Liver (tissue), 9 donors: Measurements from ENCODE around the gene TAL2. TPM values are rescaled to one million over a fixed set of nuclear protein-coding genes. Genes with fewer than 3 reads are reported as not detected.

Source experiments
- DNase-seq: peaks from one replicate; pipeline ENCODE4 v3.0.0-alpha.2; 2017; ENCODE audit warnings: low spot score
- H3K27ac ChIP-seq, 2 donors: one replicate each; pipeline ENCODE4 v1.7.0; 2013; ENCODE audit warnings: inconsistent platforms in 2 of 2, low read length in 2 of 2, control low read depth in 1 of 2, low read depth in 1 of 2, mild to moderate bottlenecking in 1 of 2
- H3K27me3 ChIP-seq, 4 donors: one replicate each; pipeline versions ENCODE4 v1.6.1 to v1.7.0; 2013; ENCODE audit warnings: low read length in 3 of 4, inconsistent platforms in 1 of 4, mild to moderate bottlenecking in 1 of 4, moderate library complexity in 1 of 4; ENCODE audit not compliant: control insufficient read depth in 4 of 4, insufficient read depth in 4 of 4
- H3K36me3 ChIP-seq, 4 donors: one replicate each; pipeline versions ENCODE4 v1.6.1 to v1.7.0; 2013; ENCODE audit warnings: low read length in 3 of 4, mild to moderate bottlenecking in 3 of 4, low read depth in 1 of 4, moderate library complexity in 1 of 4; ENCODE audit not compliant: control insufficient read depth in 4 of 4, insufficient read depth in 3 of 4
- H3K4me1 ChIP-seq, 4 donors: one replicate each; pipeline versions ENCODE4 v1.6.1 to v1.7.0; 2013; ENCODE audit warnings: low read length in 3 of 4, mild to moderate bottlenecking in 3 of 4, moderate library complexity in 1 of 4; ENCODE audit not compliant: control insufficient read depth in 4 of 4, insufficient read depth in 4 of 4
- H3K4me3 ChIP-seq, 3 donors: one replicate each; pipeline versions ENCODE4 v1.6.1 to v1.7.0; 2013; ENCODE audit warnings: low read length in 3 of 3, control low read depth in 1 of 3, low read depth in 1 of 3, mild to moderate bottlenecking in 1 of 3
- H3K9ac ChIP-seq, 2 donors: one replicate each; pipeline ENCODE4 v1.7.0; 2013; ENCODE audit warnings: low read length in 2 of 2, mild to moderate bottlenecking in 2 of 2, moderate library complexity in 2 of 2, control low read depth in 1 of 2, low read depth in 1 of 2
- H3K9me3 ChIP-seq, 4 donors: one replicate each; pipeline versions ENCODE4 v1.6.1 to v1.7.0; 2013; ENCODE audit warnings: low read length in 3 of 4; ENCODE audit not compliant: control insufficient read depth in 4 of 4
- EGR1 ChIP-seq, 2 donors: IDR thresholded peaks; 2 replicates each; pipeline ENCODE4 v1.6.1; 2016 to 2018; ENCODE audit warnings: antibody characterized with exemption in 2 of 2, low read depth in 2 of 2
- FOXA1 ChIP-seq: IDR thresholded peaks from 2 replicates; pipeline ENCODE4 v1.6.1; 2016; ENCODE audit warnings: antibody characterized with exemption
- FOXA2 ChIP-seq: IDR thresholded peaks from 2 replicates; pipeline ENCODE4 v1.6.1; 2016; ENCODE audit warnings: antibody characterized with exemption
- HNF4A ChIP-seq, 2 donors: conservative IDR thresholded peaks; 2 replicates each; pipeline ENCODE4 v1.6.1; 2016; ENCODE audit warnings: antibody characterized with exemption in 2 of 2, mild to moderate bottlenecking in 2 of 2
- HNF4G ChIP-seq: IDR thresholded peaks from 2 replicates; pipeline ENCODE4 v1.6.1; 2016; ENCODE audit warnings: antibody characterized with exemption
- JUND ChIP-seq, 2 donors: IDR thresholded peaks; 2 replicates each; pipeline ENCODE4 v1.6.1; 2016; ENCODE audit warnings: antibody characterized with exemption in 2 of 2
- NR2F2 ChIP-seq: IDR thresholded peaks from 2 replicates; pipeline ENCODE4 v1.6.1; 2016; ENCODE audit warnings: antibody characterized with exemption
- RAD21 ChIP-seq, 2 donors: IDR thresholded peaks; 2 replicates each; pipeline ENCODE4 v1.6.1; 2016; ENCODE audit warnings: antibody characterized with exemption in 2 of 2, mild to moderate bottlenecking in 2 of 2
- TAF1 ChIP-seq: conservative IDR thresholded peaks from 2 replicates; pipeline ENCODE4 v1.6.1; 2016; ENCODE audit warnings: antibody characterized with exemption, mild to moderate bottlenecking
- YY1 ChIP-seq: IDR thresholded peaks from 2 replicates; pipeline ENCODE4 v1.6.1; 2016; ENCODE audit warnings: antibody characterized with exemption, mild to moderate bottlenecking
- WGBS: extraction: QIAGEN DNeasy Blood & Tissue Kit; methylation state at CpG from one replicate; pipeline ENCODE4 v1.1.7; 2013; 5-methylcytosine and 5-hydroxymethylcytosine counted together
- polyA plus RNA-seq, 2 donors: library from polyadenylated mRNA; stranded (reverse) in 1 of 2; unstranded in 1 of 2; fragments of 200-250 nt in 1 of 2; fragments of >200 nt in 1 of 2; fragmentation: Nextera tagmentation in 1 of 2; extraction: Ambion mirVana in 1 of 2; gene quantifications; one replicate each; pipeline versions ENCODE4 v1.2.1 to v1.2.3, GENCODE V29; 2013 to 2015
- total RNA-seq, 2 donors: library from RNA; depleted of rRNA; stranded (reverse); fragments of >200 nt; gene quantifications; one replicate each; pipeline ENCODE4 v1.2.3, GENCODE V29; 2014
- TF ChIP-seq, protein P1 (sequence below): IDR thresholded peaks from 2 replicates; pipeline ENCODE4 v1.6.1; 2016; ENCODE audit warnings: antibody characterized with exemption, mild to moderate bottlenecking
- TF ChIP-seq, protein P2 (sequence below): IDR thresholded peaks from 2 replicates; pipeline ENCODE4 v1.6.1; 2016; ENCODE audit warnings: antibody characterized with exemption
- TF ChIP-seq, protein P3 (sequence below): IDR thresholded peaks from 2 replicates; pipeline ENCODE4 v1.6.1; 2016; ENCODE audit warnings: antibody characterized with exemption
- TF ChIP-seq, protein P4 (sequence below): fragments of 150-350 bp; IDR thresholded peaks from 2 replicates; pipeline ENCODE4 v1.5.1; 2017; ENCODE audit warnings: improper control_type of control experiment, low read depth, low read length; ENCODE audit not compliant: missing input control
- donor health status: healthy.
- donor health status: healthy.
- donor health status: healthy.
- donor health status: healthy.
- donor health status: healthy.

Gene TAL2
- total RNA-seq (under 1 TPM in 1 of 2 donors, not detected in 1; 0.19 TPM), polyA plus RNA-seq (under 1 TPM in 1 of 2 donors, not detected in 1; 0.20 TPM)

DNA sequence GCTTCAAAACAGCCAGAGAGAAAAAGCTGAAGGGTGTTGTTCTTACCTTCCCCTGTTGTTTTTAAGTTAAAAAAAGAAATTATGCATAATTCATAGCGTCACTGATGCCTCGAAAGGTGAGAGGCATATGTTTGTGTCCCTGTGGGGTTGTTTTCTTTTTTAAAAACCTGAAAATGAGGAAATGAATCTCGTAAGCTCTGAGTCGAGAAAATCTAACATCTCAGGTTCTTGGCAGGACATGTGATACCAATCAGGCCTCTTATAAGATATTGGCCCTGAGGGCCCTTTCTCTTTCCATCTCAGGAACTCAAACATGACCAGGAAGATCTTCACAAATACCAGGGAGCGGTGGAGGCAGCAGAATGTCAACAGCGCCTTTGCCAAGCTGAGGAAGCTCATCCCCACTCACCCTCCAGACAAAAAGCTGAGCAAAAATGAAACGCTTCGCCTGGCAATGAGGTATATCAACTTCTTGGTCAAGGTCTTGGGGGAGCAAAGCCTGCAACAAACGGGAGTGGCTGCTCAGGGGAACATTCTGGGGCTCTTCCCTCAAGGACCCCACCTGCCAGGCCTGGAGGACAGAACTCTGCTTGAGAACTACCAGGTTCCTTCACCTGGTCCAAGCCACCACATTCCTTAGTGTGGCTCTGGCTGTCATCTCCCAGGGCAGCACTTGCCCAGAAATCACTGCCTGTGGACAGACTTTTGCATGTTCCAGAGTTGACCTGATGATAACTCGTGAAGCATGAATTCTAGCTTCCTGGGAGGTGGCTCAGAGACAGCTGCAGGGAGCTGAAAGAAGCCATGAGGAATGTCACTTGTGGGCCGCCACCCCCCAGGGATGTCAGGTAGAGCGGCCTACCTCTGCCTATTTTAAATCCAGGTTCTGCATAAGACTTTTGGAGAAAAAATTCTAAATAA, at the start of gene TAL2:
TAL2 (plus strand) TSS at position 274 of the 921 bp plus-strand sequence; CDS start at position 314, 40 bp downstream.
- Histone ChIP-seq H3K27me3 (no peaks in the 10 kb centered on the region), H3K9ac (no peak within 1 kb of the TSS), H3K27ac (no peak within 1 kb of the TSS), H3K36me3 (no peaks in the 10 kb centered on the region), H3K4me1 (no peaks in the 10 kb centered on the region), H3K9me3 (no peaks in the 10 kb centered on the region), H3K4me3 (no peak within 1 kb of the TSS)
- WGBS, result 90% methylated on average over 12 of the region's 12 CpGs
- TF ChIP-seq FOXA2 (no peak), NR2F2 (no peak), YY1 (no peak), HNF4A (conservative IDR thresholded peaks at IDR 0.05) (no peak), JUND (IDR thresholded peaks at IDR 0.05) (no peak), TAF1 (no peak), FOXA1 (no peak), HNF4G (no peak)
- TF ChIP-seq, protein P1, sequence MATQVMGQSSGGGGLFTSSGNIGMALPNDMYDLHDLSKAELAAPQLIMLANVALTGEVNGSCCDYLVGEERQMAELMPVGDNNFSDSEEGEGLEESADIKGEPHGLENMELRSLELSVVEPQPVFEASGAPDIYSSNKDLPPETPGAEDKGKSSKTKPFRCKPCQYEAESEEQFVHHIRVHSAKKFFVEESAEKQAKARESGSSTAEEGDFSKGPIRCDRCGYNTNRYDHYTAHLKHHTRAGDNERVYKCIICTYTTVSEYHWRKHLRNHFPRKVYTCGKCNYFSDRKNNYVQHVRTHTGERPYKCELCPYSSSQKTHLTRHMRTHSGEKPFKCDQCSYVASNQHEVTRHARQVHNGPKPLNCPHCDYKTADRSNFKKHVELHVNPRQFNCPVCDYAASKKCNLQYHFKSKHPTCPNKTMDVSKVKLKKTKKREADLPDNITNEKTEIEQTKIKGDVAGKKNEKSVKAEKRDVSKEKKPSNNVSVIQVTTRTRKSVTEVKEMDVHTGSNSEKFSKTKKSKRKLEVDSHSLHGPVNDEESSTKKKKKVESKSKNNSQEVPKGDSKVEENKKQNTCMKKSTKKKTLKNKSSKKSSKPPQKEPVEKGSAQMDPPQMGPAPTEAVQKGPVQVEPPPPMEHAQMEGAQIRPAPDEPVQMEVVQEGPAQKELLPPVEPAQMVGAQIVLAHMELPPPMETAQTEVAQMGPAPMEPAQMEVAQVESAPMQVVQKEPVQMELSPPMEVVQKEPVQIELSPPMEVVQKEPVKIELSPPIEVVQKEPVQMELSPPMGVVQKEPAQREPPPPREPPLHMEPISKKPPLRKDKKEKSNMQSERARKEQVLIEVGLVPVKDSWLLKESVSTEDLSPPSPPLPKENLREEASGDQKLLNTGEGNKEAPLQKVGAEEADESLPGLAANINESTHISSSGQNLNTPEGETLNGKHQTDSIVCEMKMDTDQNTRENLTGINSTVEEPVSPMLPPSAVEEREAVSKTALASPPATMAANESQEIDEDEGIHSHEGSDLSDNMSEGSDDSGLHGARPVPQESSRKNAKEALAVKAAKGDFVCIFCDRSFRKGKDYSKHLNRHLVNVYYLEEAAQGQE, result no peak
- TF ChIP-seq, protein P2, sequence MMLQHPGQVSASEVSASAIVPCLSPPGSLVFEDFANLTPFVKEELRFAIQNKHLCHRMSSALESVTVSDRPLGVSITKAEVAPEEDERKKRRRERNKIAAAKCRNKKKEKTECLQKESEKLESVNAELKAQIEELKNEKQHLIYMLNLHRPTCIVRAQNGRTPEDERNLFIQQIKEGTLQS, result no peak
- TF ChIP-seq, protein P3, sequence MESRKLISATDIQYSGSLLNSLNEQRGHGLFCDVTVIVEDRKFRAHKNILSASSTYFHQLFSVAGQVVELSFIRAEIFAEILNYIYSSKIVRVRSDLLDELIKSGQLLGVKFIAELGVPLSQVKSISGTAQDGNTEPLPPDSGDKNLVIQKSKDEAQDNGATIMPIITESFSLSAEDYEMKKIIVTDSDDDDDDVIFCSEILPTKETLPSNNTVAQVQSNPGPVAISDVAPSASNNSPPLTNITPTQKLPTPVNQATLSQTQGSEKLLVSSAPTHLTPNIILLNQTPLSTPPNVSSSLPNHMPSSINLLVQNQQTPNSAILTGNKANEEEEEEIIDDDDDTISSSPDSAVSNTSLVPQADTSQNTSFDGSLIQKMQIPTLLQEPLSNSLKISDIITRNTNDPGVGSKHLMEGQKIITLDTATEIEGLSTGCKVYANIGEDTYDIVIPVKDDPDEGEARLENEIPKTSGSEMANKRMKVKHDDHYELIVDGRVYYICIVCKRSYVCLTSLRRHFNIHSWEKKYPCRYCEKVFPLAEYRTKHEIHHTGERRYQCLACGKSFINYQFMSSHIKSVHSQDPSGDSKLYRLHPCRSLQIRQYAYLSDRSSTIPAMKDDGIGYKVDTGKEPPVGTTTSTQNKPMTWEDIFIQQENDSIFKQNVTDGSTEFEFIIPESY, result no peak
- TF ChIP-seq, protein P4, sequence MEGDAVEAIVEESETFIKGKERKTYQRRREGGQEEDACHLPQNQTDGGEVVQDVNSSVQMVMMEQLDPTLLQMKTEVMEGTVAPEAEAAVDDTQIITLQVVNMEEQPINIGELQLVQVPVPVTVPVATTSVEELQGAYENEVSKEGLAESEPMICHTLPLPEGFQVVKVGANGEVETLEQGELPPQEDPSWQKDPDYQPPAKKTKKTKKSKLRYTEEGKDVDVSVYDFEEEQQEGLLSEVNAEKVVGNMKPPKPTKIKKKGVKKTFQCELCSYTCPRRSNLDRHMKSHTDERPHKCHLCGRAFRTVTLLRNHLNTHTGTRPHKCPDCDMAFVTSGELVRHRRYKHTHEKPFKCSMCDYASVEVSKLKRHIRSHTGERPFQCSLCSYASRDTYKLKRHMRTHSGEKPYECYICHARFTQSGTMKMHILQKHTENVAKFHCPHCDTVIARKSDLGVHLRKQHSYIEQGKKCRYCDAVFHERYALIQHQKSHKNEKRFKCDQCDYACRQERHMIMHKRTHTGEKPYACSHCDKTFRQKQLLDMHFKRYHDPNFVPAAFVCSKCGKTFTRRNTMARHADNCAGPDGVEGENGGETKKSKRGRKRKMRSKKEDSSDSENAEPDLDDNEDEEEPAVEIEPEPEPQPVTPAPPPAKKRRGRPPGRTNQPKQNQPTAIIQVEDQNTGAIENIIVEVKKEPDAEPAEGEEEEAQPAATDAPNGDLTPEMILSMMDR, result no peak
- DNase-seq, result no peak

DNA sequence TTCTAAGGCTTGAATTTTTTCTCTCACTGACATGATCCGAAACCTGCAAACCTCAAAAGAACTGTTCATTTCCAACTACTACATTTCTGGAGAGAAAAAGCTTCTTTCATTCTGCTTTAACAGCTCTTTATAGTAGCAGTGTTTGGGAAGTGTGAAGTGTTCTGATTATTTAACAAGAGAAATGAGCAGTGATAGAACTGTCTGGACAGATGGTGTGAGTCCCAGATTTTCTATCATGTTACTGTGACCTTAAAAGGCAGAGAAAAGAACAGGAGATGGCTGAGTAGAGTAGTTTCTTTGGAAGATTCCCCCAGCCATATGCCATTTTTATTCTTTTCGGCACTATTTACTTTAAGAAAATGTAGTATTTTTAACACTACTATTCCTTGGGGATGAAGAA, 41.3 kb upstream of the TAL2 start:
- H3K27me3 ChIP-seq, result no peaks in the 10 kb centered on the region
- H3K4me1 ChIP-seq, result no peaks in the 10 kb centered on the region
- no peak overlapping the region for H3K4me3 ChIP-seq
- WGBS, result 99% methylated on average over 2 of the region's 2 CpGs
- peaks cover 0 to 3% (median under 1%) of the 10 kb centered on the region in 4 donors for H3K36me3 ChIP-seq
- DNase-seq, result no peak
- H3K27ac ChIP-seq, result no peak overlapping the region
- H3K9ac ChIP-seq, result no peak overlapping the region
- H3K9me3 ChIP-seq, result no peaks in the 10 kb centered on the region
- TF ChIP-seq, protein P1, result no peak
- TF ChIP-seq JUND (IDR thresholded peaks at IDR 0.05) (no peak), RAD21 (IDR thresholded peaks at IDR 0.05) (no peak), EGR1 (IDR thresholded peaks at IDR 0.05; ENCODE audit: low read depth in 2 of 2) (no peak), FOXA2 (no peak)
- TF ChIP-seq, protein P3, result no peak
- TF ChIP-seq, protein P4, result no peak
